GM21390 (cell line): ENCODE results near the gene LCN1.
"Not testable (repeated sequence)": the region's sequence is repeated elsewhere in the genome, so short reads cannot be mapped to it uniquely, and the experiment has no call there.

Experiments
- ATAC-seq: cut with Tn5 transposase; IDR thresholded peaks from one replicate; pipeline ENCODE4 v1.9.1; 2021; ENCODE audit not compliant: unreplicated experiment

Gene LCN1

DNA sequence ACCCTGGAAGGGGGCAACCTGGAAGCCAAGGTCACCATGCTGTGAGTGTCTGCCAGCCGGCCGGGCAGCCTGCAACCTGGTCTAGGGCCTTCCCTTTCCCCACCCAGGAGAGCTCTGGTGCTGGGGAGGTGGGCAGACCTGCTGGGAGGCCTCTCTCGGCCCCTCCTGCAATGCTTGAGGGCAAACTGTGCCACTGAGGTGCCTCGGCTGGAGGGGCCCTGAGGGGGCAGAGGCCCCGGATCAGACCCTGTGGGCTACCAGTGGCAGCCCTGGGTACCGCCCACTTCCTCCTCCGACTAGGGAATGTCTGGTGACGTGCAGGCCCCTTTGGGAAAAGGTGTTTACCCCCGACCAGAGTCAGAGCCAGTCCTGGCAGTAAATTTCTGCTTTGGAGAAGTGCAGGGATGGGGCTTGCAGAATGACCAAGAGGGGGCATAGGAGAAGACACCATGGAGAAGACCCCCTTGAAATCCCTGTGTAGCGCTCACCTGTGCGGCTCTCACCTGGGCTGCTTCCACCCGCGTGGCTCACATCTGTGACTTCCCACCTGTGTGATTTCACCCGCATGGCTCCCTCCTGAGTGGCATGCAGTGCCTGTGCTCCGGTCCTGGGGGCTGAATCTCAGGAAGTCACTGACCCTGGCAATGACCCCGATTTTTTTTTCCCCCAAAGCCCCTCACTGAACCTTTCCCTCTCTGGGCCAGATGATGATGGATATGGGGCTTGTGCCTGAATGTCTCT is 1.1 kb downstream of the LCN1 start:
- no peak for ATAC-seq

DNA sequence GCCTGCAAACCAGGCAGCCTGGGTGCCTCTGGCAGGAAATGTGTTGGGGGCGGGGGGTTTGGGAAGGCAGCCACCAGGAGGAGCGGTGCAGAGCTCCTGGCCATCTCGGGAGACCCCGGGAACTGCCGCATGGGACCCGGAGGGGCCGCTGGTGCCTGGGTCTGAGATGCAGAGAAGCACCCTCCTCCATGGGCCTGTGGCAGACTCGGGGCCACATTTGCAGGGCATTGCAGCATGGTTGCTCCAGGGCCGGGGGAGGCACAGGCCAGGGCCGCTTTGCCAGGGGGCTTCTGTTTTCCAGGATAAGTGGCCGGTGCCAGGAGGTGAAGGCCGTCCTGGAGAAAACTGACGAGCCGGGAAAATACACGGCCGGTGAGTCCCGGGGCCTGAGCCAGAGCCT is 1.7 kb downstream of the LCN1 start:
- no peak for ATAC-seq

DNA sequence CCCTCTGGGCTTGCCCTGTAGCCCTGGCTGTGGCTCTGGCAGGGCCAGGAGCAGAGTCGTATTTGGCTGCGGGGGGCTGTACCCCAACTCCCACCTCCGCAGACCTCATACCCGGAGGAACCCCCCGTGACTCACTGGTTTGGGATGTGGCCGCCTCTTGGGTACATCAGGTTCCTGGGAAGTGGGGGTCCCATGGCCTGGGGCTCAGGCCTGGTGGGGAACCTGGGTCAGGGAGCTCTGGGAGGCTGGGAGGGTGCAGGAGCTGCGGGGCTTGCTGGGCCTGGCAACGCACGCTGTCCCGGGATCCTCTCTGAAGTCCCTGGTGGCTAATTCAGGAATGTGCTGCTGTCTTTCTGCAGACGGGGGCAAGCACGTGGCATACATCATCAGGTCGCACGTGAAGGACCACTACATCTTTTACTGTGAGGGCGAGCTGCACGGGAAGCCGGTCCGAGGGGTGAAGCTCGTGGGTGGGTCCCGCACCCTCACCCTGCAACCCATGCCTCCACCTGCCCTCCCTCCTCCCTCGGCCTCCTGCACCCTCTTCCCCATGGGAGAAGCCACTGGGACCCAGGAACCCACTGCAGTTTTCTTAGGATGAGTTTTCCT is 2.4 kb downstream of the LCN1 start:
- no peak for ATAC-seq

GRCh38 chr9:135524130-135524861 is 3.1 kb downstream of the LCN1 start:
- no peak for ATAC-seq

- no peak for ATAC-seq
These were observed 4.2 kb downstream of the LCN1 start for GRCh38 chr9:135525241-135526088.

GRCh38 chr9:135526089-135526729 is 5.0 kb downstream of the LCN1 start:
- no peak for ATAC-seq

DNA sequence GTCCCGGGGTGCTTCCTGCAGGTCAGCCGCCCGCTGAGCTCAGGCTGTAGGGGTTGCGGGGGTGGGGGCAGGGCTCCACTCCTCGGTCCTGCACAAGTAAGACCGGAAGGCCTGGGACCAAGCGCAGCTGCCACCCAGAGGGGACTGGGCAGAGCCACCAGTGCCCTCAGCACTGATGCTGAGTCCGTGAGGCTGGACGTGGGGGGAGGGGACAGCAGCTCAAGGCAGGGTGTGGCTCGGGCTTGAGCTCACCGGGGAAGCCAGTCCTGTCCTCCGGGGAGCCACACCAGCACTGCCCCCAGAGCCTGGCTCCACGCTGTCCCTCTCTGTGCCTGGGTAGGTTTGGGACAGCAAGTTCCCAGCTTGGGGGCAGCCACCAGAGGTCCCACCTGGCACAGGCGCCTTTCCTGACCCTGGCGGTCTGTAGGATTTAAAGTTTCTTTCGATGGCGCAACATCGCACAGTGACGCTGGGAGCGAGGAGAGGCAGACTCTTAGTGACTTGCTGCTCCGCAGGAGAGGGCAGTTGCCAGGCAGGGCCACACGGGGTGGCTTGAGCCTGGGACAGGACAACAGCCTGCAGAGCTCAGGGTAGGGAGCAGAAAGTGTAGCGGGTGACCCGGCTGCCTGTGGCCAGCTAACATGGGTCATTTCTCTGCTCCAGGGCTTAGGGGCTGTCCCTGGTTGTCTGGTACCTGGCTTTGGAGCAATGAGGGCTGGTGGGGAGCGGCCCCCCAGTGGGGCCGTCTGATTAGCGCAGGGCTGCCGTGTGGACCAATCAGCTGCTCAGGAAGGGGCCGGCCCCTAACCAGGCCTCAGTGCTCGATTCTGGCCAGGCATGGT is 5.7 kb downstream of the LCN1 start:
- ATAC-seq: no peak

GRCh38 chr9:135528842-135529435 is 7.7 kb downstream of the LCN1 start:
- ATAC-seq: not testable (repeated sequence)

DNA sequence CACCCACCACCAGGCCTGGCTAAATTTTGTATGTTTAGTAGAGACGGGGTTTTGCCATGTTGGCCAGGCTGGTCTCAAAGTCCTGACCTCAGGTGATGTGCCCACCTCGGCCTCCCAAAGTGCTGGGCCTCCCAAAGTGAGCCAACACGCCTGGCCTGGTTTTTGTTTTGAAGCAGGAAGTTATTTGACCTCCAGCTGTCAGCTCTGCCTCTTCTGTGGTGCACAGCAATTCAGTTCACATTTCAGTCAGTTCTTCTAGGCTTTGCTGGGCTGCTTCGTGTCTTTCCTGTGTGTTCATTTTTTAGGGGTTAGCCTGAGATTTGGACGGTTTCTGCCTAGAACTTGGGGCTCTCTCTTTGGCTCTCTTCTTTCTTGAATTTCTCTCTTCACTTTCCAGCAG is 8.9 kb downstream of the LCN1 start:
- ATAC-seq: no peak

DNA sequence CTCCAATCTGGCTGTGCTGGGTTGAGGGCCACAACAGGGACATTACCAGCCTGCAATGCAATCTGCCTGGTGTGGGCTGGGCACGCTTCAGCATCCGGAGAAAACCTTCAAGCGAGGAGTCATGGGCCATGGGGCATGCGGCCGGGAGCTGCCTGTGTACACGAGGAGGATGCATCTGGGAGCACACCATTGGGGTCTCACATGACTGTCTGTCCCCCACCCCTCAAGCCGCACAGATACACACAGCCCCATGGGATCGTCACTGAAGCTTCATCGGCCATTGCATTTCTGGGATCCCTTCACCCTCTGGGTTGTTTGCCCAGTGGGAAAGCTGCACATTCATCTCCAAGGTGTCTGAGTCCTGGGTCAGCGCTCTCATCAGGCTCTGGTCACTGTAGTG is 9.9 kb downstream of the LCN1 start:
- no peak for ATAC-seq

GRCh38 chr9:135533113-135533512 is 11.9 kb downstream of the LCN1 start:
- no peak for ATAC-seq

GRCh38 chr9:135533674-135534073 is 12.4 kb downstream of the LCN1 start:
- ATAC-seq: no peak

GRCh38 chr9:135534192-135534711 is 13.0 kb downstream of the LCN1 start:
- ATAC-seq: not testable (repeated sequence)

- ATAC-seq: not testable (repeated sequence)
These were observed 13.6 kb downstream of the LCN1 start for GRCh38 chr9:135534826-135535225.

DNA sequence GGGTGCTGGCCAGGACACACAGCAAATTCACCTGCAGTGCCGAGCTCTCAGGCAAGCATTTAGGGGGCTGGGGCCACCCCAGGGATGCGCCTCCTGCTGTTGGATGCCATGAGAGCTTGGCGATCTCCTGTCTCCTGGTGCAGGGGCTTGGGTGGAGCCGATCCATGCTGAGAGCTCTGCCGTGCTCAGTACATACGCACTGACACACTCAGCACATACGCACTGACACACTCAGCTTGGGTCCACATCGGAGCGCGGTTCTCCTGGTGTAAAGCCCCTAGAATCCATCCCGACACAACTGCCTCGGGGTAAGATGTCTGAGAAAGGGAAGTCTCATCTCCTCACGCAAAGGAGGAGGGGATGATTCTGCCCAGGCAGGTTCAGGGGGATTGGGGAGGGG is 14.4 kb downstream of the LCN1 start:
- ATAC-seq: not testable (repeated sequence)

DNA sequence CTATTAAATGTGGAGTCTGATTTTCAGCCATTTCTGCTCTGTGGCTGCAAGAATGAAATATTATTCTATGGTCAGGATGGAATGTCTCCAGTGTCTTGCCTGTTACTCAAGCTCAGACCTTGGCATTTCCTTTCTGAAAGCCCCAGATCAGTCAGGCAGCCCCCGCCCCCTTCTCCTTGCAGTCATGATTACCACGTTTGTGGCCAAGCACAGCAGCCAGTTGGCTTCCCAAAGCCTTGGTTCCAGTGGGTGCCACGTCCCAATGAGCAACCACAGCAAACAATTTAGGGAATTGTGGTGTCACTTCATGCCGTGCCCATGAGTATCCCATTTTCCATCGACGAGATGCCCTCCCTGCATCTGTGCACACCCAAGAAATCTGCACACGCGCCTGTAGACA is 15.0 kb downstream of the LCN1 start:
- no peak for ATAC-seq

DNA sequence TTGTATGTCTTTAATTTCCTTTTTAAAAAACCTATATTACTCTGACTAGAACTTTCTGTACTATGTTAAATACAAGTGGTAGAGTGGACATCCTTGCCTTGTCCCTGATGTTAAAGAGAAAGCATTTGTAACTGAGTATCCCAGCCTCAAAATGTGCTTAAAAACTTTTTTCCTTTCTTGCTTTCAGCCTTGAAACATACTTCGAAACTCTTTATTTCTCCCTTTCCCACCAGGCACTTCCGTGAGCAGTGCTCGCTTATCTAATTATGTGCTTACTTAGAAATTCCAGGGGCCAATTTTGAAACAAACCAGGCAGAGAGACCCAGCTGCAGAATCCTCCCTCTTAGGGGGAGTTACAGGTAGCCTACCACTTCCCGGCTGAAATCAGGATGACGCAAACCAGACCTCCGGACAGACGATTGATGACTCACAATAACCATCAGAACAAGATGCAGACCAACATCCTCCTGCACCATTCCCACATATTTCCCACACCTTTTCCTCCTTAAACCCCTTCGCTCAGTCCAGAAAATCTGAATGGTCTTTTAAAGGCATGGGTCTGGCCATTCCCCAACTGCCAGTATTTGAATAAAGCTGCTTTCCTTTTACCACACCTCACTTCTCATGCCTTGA is 22.1 kb downstream of the LCN1 start:
- ATAC-seq: not testable (repeated sequence)

DNA sequence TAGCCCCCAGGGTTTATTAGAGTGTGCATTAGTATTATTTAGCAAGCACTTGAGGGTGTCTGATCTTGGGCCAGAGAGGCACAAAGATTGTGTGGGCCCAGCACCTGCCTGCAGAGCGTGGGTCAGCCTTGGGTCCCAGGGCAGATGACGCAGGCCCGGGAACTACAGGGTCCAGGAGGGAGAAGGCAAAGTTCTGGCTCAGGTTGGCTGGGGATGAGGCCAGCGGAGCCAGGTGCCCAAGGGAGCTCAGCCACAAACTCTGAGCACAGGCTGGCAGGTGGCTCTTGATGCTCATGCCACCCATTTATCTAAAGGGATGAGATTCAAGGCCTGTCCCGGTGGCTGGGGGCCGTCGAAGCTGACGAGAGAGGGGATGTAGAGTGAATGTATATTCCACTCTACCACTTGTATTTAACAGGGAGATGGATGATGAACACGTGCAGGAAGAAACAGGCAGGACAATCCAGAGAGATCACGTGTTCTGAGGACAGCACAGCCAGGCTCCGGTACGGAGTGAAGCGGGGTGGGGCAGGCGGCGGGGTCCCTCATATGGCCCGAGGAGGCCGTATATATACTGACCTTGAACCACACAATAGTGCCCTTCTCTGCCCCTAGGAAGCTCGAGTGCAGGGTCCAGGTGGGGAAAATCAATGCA is 23.9 kb downstream of the LCN1 start:
- no peak for ATAC-seq
